HCT116 (cell line): ENCODE measurements around the gene GMDS. TPM values are rescaled to one million over a fixed set of nuclear protein-coding genes. Genes with fewer than 3 reads are reported as not detected.

ENCODE experiments used
- ATAC-seq: fragments of 200-7000 bp; cut with Tn5 transposase; 2 replicates; pipeline ENCODE4 v1.9.1; 2020; ENCODE audit warnings: mild to moderate bottlenecking, moderate library complexity
- BruUV-seq: library from RNA; stranded (reverse); fragments of 400-500 nt; replicated peaks from 2 replicates; lab custom pipeline; 2021; lab: Mats Ljungman, UMichigan
- CTCF ChIA-PET: fragments of 300-600 bp; sonication (Branson Sonifier 250); formaldehyde crosslinking; loops from one replicate; lab custom pipeline; 2021; ENCODE audit warnings: antibody characterized with exemption; lab: Charles Lee
- POLR2A ChIA-PET: fragments of 300-600, 350-600 bp; sonication (Branson Sonifier 250); formaldehyde crosslinking; loops from one replicate; lab custom pipeline; 2021; ENCODE audit warnings: antibody characterized with exemption; lab: Charles Lee
- RAD21 ChIA-PET, 2 experiments: fragments of 300-600 bp; sonication (Branson Sonifier 250); formaldehyde crosslinking; loops; one replicate each; lab custom pipeline; 2023; ENCODE audit warnings: low total read pairs in 2 of 2; ENCODE audit not compliant: uncharacterized antibody in 2 of 2, unreplicated experiment in 2 of 2, low non-redundant PET in 1 of 2; lab: Charles Lee
- DNase-seq: peaks from one replicate; pipeline ENCODE4 v3.0.0-alpha.2; 2010; ENCODE audit warnings: low read depth, low spot score
- H2AFZ ChIP-seq: fragments of 200-600 bp; shearing (Covaris generic), sonication (generic); 2 replicates; pipeline ENCODE4 v1.6.1; 2017; ENCODE audit warnings: low read depth, mixed run types, mixed read lengths, antibody characterized with exemption, low read length; ENCODE audit not compliant: poor library complexity, severe bottlenecking
- H3K27ac ChIP-seq: 2 replicates; pipeline ENCODE4 v1.5.1; 2012; ENCODE audit warnings: low read depth, low read length
- H3K27me3 ChIP-seq: fragments of 200-600 bp; sonication (generic); 2 replicates; pipeline ENCODE4 v1.6.1; 2016; ENCODE audit warnings: mixed run types, low read length, mixed read lengths; ENCODE audit not compliant: insufficient read depth
- H3K36me3 ChIP-seq, 2 experiments: fragments of 200-500 bp in 1 of 2; fragments of 200-600 bp in 1 of 2; sonication (Bioruptor generic) in 1 of 2; sonication (generic) in 1 of 2; 2 replicates each; pipeline versions ENCODE4 v1.5.1 to v1.6.1; 2014 to 2016; ENCODE audit warnings: low read length in 2 of 2, inconsistent platforms in 1 of 2, mixed read lengths in 1 of 2, mixed run types in 1 of 2; ENCODE audit not compliant: insufficient read depth in 2 of 2, control insufficient read depth in 1 of 2
- H3K4me1 ChIP-seq, 2 experiments: fragments of 200-600 bp in 1 of 2; sonication (generic) in 1 of 2; 2 replicates each; pipeline versions ENCODE4 v1.5.1 to v1.6.1; 2012 to 2017; ENCODE audit warnings: low read length in 2 of 2, inconsistent platforms in 1 of 2, mild to moderate bottlenecking in 1 of 2, mixed read lengths in 1 of 2, mixed run types in 1 of 2, moderate library complexity in 1 of 2; ENCODE audit not compliant: insufficient read depth in 2 of 2, control insufficient read depth in 1 of 2
- H3K4me2 ChIP-seq: fragments of 200-600 bp; sonication (generic); 2 replicates; pipeline ENCODE4 v1.6.1; 2017; ENCODE audit warnings: mixed run types, low read length, mixed read lengths
- H3K4me3 ChIP-seq, 2 experiments: fragments of 200-600 bp in 1 of 2; sonication (generic) in 1 of 2; replicated peaks in 1 of 2; 2 replicates each; pipeline ENCODE4 v1.5.1; 2011 to 2016; ENCODE audit warnings: low read length in 2 of 2, control low read depth in 1 of 2, low read depth in 1 of 2, mild to moderate bottlenecking in 1 of 2, mixed read lengths in 1 of 2, mixed run types in 1 of 2
- H3K79me2 ChIP-seq: fragments of 200-600 bp; sonication (generic); 2 replicates; pipeline ENCODE4 v1.6.1; 2017; ENCODE audit warnings: mild to moderate bottlenecking, mixed run types, low read length, moderate library complexity, mixed read lengths; ENCODE audit not compliant: insufficient read depth
- H3K9ac ChIP-seq: fragments of 200-600 bp; sonication (generic); 2 replicates; pipeline ENCODE4 v1.6.1; 2016; ENCODE audit warnings: low read length, mixed read lengths
- H3K9me2 ChIP-seq: fragments of 200-600 bp; sonication (generic), shearing (Covaris generic); 2 replicates; pipeline ENCODE4 v1.6.1; 2017; ENCODE audit warnings: mixed run types, mild to moderate bottlenecking, moderate library complexity; ENCODE audit not compliant: insufficient read depth
- H3K9me3 ChIP-seq, 2 experiments: fragments of 200-500 bp in 1 of 2; fragments of 200-600 bp in 1 of 2; sonication (Bioruptor generic) in 1 of 2; sonication (generic) in 1 of 2; 2 replicates each; pipeline ENCODE4 v1.6.1; 2014 to 2017; ENCODE audit warnings: low read length in 2 of 2, mixed read lengths in 2 of 2, inconsistent platforms in 1 of 2, low read depth in 1 of 2, mild to moderate bottlenecking in 1 of 2, mixed run types in 1 of 2, moderate library complexity in 1 of 2; ENCODE audit not compliant: control insufficient read depth in 1 of 2, insufficient read depth in 1 of 2
- H4K20me1 ChIP-seq: fragments of 200-600 bp; sonication (generic), shearing (Covaris generic); 2 replicates; pipeline ENCODE4 v1.6.1; 2017; ENCODE audit warnings: mixed run types, mild to moderate bottlenecking, moderate library complexity; ENCODE audit not compliant: insufficient read depth
- CEBPB ChIP-seq: IDR thresholded peaks from 2 replicates; pipeline ENCODE4 v1.6.1; 2012; ENCODE audit warnings: low read depth
- ELF1 ChIP-seq: IDR thresholded peaks from 2 replicates; pipeline ENCODE4 v1.6.1; 2012; ENCODE audit warnings: low read depth, borderline replicate concordance
- EZH2 ChIP-seq: fragments of 200-600 bp; sonication (generic); IDR thresholded peaks from 2 replicates; pipeline ENCODE4 v1.6.1; 2017; ENCODE audit warnings: antibody characterized with exemption, mixed run types
- EZH2phosphoT487 ChIP-seq: fragments of 200-600 bp; IDR thresholded peaks from 2 replicates; pipeline ENCODE4 v1.6.1; 2018; ENCODE audit warnings: antibody characterized with exemption, borderline replicate concordance
- FOSL1 ChIP-seq: IDR thresholded peaks from 2 replicates; pipeline ENCODE4 v1.6.1; 2012; ENCODE audit warnings: low read depth
- POLR2A ChIP-seq: IDR thresholded peaks from 2 replicates; pipeline ENCODE4 v1.7.0; 2011; ENCODE audit warnings: borderline replicate concordance; ENCODE audit not compliant: insufficient read depth, insufficient read length; ENCODE audit errors: extremely low read depth
- POLR2AphosphoS5 ChIP-seq: IDR thresholded peaks from 2 replicates; pipeline ENCODE4 v1.6.1; 2011; ENCODE audit warnings: mild to moderate bottlenecking, low read depth, low read length, moderate library complexity
- RAD21 ChIP-seq: IDR thresholded peaks from 2 replicates; pipeline ENCODE4 v1.6.1; 2012; ENCODE audit warnings: low read depth, mild to moderate bottlenecking
- REST ChIP-seq: IDR thresholded peaks from 2 replicates; pipeline ENCODE4 v1.6.1; 2012; ENCODE audit warnings: low read depth
- SIN3A ChIP-seq: IDR thresholded peaks from 2 replicates; pipeline ENCODE4 v1.6.1; 2012; ENCODE audit warnings: low read depth
- TCF7L2 ChIP-seq: IDR thresholded peaks from 2 replicates; pipeline ENCODE4 v1.7.0; 2011; ENCODE audit warnings: borderline replicate concordance, inconsistent platforms; ENCODE audit not compliant: insufficient read depth, insufficient read length; ENCODE audit errors: extremely low read depth
- YY1 ChIP-seq: IDR thresholded peaks from 2 replicates; pipeline ENCODE4 v1.6.1; 2011; ENCODE audit warnings: low read length, low read depth, moderate library complexity, mild to moderate bottlenecking; ENCODE audit not compliant: insufficient replicate concordance; ENCODE audit errors: extremely low read depth
- ZFX ChIP-seq: fragments of 450-650 bp; IDR thresholded peaks from 2 replicates; pipeline ENCODE4 v1.6.1; 2017
- ZNF274 ChIP-seq: fragments of 200-500 bp; sonication (Bioruptor generic); IDR thresholded peaks from 2 replicates; pipeline ENCODE4 v1.6.1; 2014; ENCODE audit warnings: mild to moderate bottlenecking, low read depth, low read length, inconsistent platforms
- intact Hi-C: fragments of 100-400 bp; cut with micrococcal nuclease; formaldehyde crosslinking; loops from 2 replicates; pipeline ENCODE4 v1.10.0; 2022
- total RNA-seq: library from RNA; stranded (reverse); gene quantifications from one replicate; pipeline ENCODE4 v1.2.1, GENCODE V29; 2021; ENCODE audit not compliant: unreplicated experiment

Gene GMDS
- total RNA-seq, 1 experiment from 2014 or later: 34.4 TPM

GRCh38 chr6:1809291-1809988 is 436.0 kb downstream of the GMDS start:
- no peak overlapping the region for H3K27ac ChIP-seq

More at GRCh38 chr6:1809291-1809988, 436.0 kb downstream of the GMDS start:
- Histone ChIP-seq H3K4me1 (no peaks in the 10 kb centered on the region), H3K9me3 (no peaks in the 10 kb centered on the region), H3K27me3 (no peaks in the 10 kb centered on the region), H3K36me3 (no peaks in the 10 kb centered on the region), H2AFZ (no peak overlapping the region), H3K79me2 (no peaks in the 10 kb centered on the region), H3K4me2 (no peak overlapping the region), H3K4me3 (no peak overlapping the region), H3K9ac (no peak overlapping the region), H3K9me2 (no peaks in the 10 kb centered on the region), H4K20me1 (no peaks in the 10 kb centered on the region)
- TF ChIP-seq RAD21 (no peak), CEBPB (no peak), POLR2AphosphoS5 (no peak), YY1 (no peak), POLR2A (no peak), ELF1 (no peak), TCF7L2 (no peak), SIN3A (no peak), ZNF274 (no peak), EZH2phosphoT487 (no peak), EZH2 (no peak), ZFX (no peak), FOSL1 (no peak), REST (no peak)
- no TSS peak for BruUV-seq
- POLR2A ChIA-PET: no interaction called here
- RAD21 ChIA-PET: no interaction called here
- no peak for ATAC-seq
- intact Hi-C loops: no loop called here
- CTCF ChIA-PET: no interaction called here
- DNase-seq: no peak
